HG02610 (cell line): ENCODE data around the gene ZEB2.
"Not testable (repeated sequence)": the region's sequence is repeated elsewhere in the genome, so short reads cannot be mapped to it uniquely, and the experiment has no call there.

Source experiments
- ATAC-seq: cut with Tn5 transposase; IDR thresholded peaks from one replicate; pipeline ENCODE4 v1.9.1; 2021; ENCODE audit warnings: mild to moderate bottlenecking, moderate library complexity; ENCODE audit not compliant: unreplicated experiment

ZEB2 gene

DNA sequence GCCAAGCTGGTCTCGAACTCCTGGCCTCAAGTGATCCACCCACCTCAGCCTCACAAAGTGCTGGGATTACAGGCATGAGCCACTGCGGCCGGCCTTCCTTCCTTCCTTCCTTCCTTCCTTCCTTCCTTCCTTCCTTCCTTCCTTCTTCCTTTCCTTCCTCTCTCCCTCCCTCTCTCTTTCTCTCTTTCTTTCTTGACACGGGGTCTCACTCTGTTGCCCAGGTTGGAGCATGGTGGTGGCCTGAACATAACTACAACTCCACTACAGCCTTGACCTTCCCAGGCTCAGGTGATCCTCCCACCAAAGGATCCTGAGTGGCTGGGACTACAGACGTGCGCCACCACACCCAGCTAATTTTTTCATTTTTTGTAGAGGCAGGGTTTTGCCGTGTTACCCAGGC lies 155.7 kb downstream of the ZEB2 start:
- not testable (repeated sequence) for ATAC-seq

DNA sequence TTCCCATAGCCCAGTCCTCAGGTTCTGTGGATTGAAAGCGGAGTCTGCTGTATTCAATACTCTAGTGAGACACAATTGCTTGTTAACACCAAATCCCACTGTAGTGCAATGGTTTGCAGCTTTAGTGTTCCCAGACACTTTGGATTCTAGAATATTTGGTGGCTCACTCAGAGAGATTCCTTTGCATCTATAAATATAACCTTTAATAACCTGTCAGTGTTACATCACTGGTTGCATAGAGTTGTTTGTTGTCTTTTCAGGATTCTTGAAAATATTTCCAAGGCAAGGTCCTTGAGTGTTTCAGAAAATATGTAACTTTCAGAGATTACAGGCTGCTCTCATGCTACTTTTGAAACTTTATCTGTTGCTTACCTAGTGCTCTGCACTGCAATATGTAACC lies 157.5 kb downstream of the ZEB2 start:
- ATAC-seq, result no peak

DNA sequence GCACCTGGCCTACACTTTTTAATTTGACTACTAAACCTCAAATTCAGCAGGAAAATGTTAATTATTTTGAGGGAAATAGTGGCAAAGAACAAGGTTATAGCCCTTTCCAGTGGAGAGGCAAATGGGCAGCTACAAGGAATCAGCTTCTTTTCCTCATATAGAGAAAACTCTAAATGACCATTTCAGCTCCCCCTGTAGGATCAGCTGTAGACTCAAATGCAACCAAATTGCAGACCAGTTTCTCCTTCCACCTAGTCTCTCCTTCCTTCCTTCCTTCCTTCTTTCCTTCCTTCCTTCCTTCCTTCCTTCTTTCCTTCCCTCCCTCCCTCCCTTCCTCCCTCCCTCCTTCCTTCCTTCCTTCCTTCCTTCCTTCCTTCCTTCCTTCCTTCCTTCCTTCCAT lies 158.2 kb downstream of the ZEB2 start:
- no peak for ATAC-seq

DNA sequence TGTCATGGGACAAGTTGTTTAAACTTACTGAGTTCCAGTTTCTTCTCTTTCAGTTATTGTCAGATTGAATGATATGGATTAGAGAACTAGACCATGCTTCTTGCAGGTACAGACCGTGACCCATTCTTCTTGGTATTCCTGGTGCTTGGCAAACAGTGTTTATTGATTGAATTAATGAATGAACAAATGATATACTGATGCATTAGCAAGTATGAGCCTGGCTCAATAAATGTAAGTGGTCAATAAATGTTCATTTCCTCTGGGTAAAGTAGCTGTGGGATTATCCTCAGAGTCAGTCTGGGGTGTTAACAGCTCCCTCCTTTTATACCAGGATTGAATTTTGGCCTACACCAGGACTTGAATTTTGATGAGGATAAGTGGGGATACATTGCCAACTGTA lies 160.2 kb downstream of the ZEB2 start:
- no peak for ATAC-seq

DNA sequence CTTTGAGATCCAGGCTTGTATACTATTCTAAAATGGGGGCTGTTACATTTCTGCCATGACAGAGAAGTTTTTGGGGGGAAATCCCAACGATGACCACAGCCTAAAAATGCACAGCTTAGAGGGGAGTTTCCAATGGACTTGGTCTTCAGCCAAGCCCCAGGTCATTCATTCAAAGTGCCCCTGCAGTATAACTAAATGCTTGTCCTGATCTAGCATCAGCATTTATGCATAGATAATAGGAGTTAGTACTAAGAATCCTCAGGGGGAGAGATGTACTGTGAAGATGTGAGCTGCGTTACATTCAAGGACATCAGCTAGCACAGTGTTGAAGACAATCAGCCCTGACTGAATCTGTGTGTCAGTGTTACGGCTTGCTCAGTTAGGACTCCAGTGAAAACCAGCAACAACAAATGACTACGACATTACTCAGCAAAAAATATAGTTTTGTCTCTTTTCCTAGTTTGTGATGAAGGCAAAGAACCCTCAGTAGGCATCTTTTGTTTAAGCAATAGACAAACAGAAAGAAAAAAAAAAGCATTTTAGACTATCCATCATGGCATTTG lies 160.9 kb downstream of the ZEB2 start:
- ATAC-seq, result peak; percentile 61

DNA sequence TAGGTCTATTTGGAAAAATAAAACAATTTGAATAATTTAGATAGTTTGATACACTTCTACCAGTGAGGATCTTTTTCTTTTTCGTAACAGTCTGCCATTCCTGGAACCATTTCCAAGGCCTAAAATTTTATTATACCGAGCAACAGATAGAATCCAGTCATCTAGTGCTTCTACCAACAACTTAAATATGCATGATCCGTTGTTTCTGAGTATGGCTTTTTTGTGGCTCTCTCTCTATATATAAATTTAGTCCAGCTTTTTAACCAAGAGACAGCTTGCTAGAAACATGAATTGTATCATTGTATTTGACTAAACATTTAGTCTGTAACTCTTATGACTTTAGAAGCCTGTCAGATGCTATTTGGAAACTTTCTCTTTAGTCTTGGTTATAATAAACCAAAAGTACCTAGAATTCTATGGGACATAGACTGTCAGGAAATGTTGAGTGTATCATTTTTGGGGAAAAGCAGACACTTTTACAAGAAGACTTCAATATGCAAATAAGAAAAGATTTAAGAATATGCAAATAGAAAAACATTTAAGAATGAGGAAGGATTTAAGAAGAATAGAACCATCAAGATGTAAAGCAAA lies 161.4 kb downstream of the ZEB2 start:
- peak; percentile 3 for ATAC-seq

DNA sequence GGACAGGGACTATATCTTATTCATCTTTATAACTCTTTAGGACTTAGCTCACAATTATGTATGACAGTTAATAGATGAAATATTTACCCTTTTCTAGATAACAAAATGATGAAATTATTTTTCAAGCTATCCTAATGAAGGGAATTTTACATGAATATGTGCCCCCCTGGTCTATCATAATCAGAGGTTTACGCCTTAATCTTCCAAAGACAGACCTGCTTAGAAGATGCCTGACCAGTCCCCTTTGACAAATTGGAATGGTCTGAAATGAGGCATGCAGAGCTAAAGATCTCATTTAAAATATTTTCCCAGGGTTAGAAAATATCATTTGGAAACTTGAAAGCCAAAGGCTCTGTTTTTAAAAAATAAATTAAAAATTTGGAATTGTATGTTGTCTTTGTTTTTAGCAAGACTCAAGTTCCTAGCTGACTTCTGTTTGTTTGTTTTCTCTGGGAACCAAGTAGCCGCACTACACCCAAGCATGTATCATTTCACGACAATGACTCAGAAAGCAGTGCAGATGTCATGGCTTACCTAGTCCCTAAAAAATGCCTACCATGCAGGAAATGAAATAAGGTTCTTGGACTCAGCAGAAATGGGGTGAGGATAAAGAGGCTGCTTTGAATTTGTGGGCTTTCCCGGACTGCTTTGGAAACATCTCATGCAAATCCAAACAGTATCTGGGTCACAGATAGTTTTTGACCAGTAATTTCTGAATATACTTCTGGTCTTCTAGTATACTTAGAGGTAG lies 162.1 kb downstream of the ZEB2 start:
- ATAC-seq, result peak; percentile 94

DNA sequence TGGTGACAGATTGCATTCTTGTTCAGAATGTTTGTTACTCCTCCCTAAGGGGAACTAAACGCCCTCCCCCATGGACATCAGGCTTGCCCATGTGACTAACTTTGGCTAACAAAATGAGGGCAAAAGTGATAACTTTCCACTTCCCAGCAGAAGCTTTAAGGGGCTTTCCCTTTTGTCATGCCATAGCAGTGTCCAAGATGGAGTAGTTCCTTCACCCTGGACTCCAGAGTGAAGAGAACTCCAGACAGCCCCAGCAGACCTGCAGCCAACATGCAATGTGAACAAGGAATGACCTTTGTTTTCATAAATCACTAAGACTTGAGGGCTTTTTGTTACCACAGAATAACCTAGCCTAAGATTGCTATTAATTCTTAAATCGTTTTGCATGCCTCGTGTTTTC lies 163.5 kb downstream of the ZEB2 start:
- no peak for ATAC-seq

DNA sequence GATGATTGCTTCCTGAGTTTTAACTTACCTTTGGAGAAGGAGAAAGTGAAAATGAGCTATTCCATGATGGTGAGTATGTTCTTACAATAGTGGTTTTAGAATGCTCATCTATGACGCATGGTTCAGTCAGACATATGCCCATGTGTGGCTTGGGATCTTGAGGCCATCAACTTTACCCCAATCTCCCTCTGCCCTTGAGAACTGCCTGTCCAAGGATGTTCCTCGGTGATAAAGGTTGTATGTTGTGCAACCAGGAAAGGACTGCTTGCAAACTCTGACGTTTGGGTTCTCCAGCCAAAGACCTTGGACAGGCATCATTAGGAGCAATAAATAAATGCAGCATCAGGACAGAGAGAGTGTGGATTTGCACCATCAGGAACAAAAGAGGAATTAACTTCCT lies 165.0 kb downstream of the ZEB2 start:
- ATAC-seq, result no peak

DNA sequence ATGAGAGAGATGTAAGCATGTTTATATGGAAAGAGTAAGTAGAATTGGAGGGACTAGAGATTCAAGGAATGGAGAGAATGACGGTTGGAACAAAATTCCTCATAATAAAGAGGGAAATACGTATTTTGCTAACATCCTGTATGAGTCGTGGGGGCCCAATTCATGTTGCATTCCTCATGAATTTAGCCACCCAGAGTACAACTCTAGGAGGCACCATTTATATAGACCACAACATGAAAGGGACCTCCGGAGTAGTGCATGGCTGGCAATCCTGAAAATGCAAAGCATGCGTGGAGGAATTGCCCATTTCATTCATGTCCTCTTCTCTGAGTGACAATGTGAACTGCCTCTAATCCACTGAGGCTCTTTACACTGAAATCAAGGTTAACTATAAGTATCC lies 168.2 kb downstream of the ZEB2 start:
- no peak for ATAC-seq

DNA sequence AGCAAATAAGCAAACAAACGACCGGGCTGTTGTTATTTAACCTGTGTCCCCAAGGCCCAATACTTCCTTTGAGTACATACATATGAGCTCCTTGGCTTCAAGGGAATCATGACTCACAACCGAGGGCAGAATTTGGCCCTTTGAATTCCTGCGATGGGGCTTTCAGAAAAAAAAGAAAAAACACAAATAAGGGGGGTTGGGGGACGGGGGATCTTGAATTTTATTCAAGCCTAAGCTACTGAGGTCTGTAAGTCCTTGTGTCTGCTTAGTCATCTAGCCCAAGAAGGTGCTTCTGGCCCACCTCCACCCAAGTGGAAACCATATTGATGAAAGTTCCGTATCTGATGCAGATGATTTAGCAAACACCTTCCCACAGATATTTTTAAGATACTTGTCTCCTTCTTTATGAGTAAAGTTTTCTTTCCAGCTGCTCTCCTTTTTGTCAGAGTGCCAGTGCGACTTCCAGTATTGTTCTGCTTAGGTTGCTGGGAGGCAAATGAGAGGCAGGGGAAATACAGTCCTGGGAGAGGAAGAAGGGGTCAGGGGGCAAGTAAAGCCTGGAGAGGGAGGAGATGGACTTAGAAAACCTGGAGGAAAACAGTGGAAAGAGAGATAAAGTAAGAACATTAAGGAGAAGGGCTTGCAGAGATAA lies 169.6 kb downstream of the ZEB2 start:
- no peak for ATAC-seq

DNA sequence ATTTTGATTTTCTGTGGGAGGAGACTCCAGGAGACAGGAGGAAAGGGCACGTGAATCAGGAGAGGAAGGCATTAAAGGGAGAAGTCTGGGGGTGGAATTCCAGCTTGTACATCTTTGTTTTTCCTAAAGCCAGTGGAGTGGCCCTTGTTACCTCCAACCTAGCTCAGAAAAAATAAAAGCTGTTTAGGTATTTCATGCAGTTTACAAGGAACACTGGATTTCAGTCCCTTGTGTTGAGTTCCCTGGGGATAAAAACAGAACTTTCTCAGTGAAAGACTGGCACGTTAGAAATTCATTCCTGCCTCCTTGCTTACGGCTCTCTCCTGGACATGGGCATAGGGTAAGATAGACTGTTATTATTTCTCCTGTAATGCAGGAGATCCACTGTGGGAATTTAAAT lies 170.2 kb downstream of the ZEB2 start:
- no peak for ATAC-seq

DNA sequence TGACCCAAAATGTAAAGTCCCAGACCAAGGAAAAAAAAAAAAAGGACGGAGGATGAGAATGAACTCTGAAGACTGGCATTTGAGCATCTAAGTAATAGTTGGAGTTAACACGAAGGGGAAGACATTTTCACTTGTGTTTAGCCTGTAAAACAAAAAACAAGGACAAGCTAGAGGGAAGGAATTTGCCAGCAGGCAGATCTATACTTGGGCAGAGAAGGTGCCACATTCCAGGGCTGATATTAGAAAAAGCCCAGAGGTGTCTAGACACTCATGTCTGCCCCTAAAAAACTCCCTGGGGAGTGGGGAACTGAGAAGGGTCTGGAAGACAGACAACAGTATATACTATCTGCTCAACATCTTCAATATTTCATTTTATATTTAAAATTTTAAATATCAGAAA lies 171.1 kb downstream of the ZEB2 start:
- ATAC-seq, result no peak

DNA sequence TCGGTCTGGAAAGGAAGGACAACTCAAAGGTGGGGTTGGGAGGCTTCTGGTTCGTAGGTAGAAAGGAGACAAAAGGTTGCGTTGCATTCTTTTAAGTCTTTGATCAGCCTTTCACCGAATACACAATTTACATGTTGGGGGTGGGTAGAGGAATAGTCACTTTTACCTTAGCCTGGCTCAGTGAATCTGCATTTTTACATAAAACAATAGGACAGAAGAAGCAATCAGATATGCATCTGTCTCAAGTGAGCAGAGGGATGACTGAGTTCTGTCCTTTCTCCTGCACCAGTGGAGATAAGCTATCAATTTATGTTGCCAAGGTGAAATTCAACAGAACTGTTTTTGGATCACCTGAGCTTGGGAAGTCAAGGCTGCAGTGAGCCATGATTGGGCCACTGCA lies 173.7 kb downstream of the ZEB2 start:
- ATAC-seq, result no peak

DNA sequence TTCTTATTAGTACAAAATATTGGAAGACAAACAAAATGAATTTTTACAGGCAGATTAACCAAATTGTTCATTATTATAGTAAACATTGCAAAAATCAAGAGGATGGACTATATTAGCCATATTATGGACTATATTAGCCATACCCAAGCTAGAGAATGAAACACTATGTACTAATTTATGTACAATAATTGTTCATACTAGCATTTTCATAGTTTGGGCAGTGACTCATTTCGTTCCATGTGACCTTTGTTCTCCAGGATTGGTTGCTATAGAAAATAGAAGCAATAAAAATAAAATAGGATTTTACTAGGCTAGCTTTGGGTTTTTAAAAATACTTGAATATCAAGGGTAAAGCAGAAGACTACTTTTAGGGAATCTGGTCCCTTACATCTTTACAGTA lies 176.8 kb downstream of the ZEB2 start:
- ATAC-seq, result no peak

DNA sequence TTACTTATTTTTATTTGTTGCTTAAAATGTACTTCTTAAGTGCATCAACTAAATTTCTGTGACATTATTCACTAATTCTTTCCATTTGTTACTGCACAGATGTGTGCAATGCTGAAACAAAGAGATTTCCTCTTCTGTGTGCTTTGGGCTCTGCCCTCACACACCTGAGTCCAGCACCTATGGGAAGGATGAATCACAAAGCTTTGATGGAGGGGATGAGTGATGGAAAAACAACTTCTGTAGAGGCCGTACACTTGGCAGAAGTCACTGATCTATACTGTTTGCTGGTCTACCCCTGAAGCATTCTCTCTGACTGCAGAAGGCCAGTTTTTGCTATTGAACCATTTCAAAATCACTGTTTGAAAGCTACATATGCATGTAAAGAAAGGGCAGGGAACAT lies 178.4 kb downstream of the ZEB2 start:
- ATAC-seq, result no peak

DNA sequence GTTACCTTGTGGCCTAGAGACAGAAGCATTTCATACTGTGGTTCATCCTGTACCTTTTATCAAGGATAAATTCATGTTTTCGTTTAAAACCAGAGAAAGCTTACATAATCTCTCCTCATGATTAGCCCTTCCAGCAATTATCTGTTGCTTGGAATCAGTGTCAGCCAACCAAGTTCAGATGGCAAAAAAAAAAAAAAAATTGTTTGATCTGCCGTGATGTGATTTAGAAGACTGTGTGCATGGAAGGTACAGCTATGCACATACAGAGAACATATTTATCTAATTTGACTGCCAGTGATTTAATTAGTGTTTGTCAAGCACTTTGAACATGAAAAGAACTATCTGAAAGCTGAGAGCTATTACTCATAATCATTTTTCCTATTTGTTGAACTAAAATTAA lies 180.9 kb downstream of the ZEB2 start:
- ATAC-seq, result no peak

DNA sequence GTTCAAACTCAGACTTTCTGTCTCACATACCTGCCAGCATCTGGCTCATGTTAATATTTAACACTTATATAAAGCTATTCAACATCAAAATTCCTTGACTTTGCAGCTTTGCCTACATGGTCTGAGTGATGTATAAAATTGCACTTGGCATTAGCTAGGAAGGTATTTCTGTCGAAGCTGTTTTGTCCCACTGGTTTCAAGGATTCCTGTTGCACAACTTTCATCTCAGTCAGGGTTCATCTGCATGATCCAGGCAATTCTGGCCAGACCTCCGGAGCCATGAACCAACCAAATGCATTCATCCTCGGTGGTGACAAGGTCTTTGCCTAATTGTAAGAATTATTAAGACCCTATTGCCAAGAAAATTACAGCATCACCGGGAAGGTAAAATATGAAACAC lies 185.4 kb downstream of the ZEB2 start:
- ATAC-seq, result no peak
